Astrocyte (in vitro differentiated cells and primary cell): ENCODE measurements around the gene DNAH11.

Source experiments
- CTCF ChIP-seq: IDR thresholded peaks from 2 replicates; pipeline ENCODE4 v1.5.1; 2011; ENCODE audit warnings: low read depth, mild to moderate bottlenecking, inconsistent platforms, low read length, moderate library complexity; ENCODE audit not compliant: insufficient read depth
- EZH2 ChIP-seq: IDR thresholded peaks from 2 replicates; pipeline ENCODE4 v1.6.1; 2012; ENCODE audit warnings: mild to moderate bottlenecking, low read length, inconsistent platforms; ENCODE audit not compliant: insufficient read depth

GRCh38 chr7:21784989-21785388, 242.2 kb downstream of the DNAH11 start:
- TF ChIP-seq EZH2 (no peak), CTCF (no peak)
